ENCODE results near the gene AKAP7.
"Not testable (repeated sequence)": the region's sequence is repeated elsewhere in the genome, so short reads cannot be mapped to it uniquely, and the experiment has no call there.

Gene AKAP7

GRCh38 chr6:131135244-131136020 lies at the start of gene AKAP7:
AKAP7 (plus strand) TSS chr6:131135467; CDS start chr6:131135764, 297 bp downstream.
- DNase-seq (ENCODE audit: low read depth) = no peak
- H3K4me3 ChIP-seq (ENCODE audit: low read length) = peak within 1 kb of the TSS; percentile 67
- TF ChIP-seq, protein P1, sequence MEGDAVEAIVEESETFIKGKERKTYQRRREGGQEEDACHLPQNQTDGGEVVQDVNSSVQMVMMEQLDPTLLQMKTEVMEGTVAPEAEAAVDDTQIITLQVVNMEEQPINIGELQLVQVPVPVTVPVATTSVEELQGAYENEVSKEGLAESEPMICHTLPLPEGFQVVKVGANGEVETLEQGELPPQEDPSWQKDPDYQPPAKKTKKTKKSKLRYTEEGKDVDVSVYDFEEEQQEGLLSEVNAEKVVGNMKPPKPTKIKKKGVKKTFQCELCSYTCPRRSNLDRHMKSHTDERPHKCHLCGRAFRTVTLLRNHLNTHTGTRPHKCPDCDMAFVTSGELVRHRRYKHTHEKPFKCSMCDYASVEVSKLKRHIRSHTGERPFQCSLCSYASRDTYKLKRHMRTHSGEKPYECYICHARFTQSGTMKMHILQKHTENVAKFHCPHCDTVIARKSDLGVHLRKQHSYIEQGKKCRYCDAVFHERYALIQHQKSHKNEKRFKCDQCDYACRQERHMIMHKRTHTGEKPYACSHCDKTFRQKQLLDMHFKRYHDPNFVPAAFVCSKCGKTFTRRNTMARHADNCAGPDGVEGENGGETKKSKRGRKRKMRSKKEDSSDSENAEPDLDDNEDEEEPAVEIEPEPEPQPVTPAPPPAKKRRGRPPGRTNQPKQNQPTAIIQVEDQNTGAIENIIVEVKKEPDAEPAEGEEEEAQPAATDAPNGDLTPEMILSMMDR (conservative IDR thresholded peaks at IDR 0.05; ENCODE audit: low read depth, low read length) = no peak

DNA sequence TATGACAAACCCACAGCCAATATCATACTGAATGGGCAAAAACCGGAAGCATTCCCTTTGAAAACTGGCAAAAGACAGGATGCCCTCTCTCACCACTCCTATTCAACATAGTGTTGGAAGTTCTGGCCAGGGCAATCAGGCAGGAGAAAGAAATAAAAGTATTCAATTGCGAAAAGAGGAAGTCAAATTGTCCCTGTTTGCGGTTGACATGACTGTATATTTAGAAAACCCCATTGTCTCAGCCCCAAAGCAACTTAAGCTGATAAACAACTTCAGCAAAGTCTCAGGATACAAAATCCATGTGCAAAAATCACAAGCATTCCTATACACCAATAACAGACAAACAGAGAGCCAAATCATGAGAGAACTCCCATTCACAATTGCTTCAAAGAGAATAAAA lies 44.9 kb upstream of the AKAP7 start:
- DNase-seq (ENCODE audit: low read depth); H3K4me3 ChIP-seq (ENCODE audit: low read length): not testable (repeated sequence)

GRCh38 chr6:131091944-131092343 lies 43.3 kb upstream of the AKAP7 start:
- not testable (repeated sequence) for DNase-seq (ENCODE audit: low read depth); H3K4me3 ChIP-seq (ENCODE audit: low read length)

DNA sequence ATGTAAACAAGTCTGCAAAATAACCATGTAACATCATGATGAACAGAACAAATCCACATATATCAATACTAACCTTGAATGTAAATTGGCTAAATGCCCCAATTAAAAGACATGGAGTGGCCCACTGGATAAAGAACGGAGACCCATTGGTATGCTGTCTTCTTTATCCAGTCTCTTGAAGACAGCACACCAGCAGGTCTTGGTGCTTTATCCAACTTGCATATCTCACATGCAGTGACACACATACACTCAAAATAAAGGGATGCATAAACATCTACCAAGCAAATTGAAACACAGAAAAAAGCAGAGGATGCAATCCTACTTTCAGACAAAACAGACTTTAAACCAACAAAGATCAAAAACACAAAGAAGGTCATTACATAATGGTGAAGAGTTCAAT lies 41.9 kb upstream of the AKAP7 start:
- H3K4me3 ChIP-seq (ENCODE audit: low read length) = no peak overlapping the region
- no peak for DNase-seq (ENCODE audit: low read depth)
- TF ChIP-seq, protein P1 (conservative IDR thresholded peaks at IDR 0.05; ENCODE audit: low read depth, low read length) = no peak

DNA sequence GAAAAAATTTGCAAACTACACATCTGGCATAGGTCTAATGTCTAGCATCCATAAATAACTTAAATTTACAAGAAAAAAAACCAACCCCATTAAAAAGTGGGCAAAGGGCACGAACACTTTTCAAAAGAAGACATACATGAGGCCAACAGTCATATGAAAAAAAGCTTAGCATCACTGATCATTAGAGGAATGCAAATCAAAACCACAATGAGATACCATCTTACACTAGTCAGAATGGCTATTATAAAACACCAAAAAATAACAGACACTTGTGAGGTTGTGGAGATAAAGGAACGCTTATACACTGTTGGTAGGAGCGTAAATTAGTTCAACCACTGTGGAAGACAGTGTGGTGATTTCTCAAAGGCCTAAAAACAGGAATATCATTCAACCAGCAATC lies 38.5 kb upstream of the AKAP7 start:
- TF ChIP-seq, protein P1 (conservative IDR thresholded peaks at IDR 0.05; ENCODE audit: low read depth, low read length) = no peak
- no peak for DNase-seq (ENCODE audit: low read depth)
- no peak overlapping the region for H3K4me3 ChIP-seq (ENCODE audit: low read length)

DNA sequence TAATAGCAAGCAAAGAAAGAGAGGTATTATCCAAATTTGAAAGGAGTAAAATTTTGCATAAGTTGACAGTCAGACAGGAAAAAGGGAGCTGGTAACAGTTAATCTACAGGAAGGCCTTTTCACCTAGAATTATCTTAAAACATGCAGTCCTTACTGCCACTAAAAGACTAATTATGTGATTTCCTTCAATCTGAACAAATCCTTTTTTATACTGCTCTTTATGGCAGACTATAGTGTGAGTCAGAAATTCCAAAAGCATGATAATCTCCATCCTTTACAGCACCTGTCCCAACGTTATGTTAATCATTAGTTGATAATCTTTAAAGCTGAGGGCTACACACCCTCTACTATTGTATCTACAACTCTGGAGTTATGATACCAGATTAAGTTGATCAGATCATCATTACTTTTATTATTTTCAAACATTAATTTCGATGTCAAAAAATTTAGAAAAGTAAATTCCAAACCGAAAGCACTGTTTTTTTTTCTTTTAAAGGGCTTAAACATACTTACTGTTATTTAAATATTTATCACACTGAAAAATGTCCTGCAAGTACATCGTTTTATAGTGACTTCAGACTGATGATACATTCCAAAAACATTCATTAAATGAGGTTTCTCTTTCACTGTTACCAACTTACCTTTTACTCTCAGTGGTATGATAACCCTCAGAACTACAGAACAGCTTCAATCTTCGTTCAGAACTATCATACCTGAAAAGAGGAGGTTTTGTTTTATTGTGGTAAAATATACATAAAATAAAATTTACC lies 33.2 kb upstream of the AKAP7 start:
- TF ChIP-seq, protein P1 (conservative IDR thresholded peaks at IDR 0.05; ENCODE audit: low read depth, low read length) = no peak
- DNase-seq (ENCODE audit: low read depth) = peak; percentile 77

DNA sequence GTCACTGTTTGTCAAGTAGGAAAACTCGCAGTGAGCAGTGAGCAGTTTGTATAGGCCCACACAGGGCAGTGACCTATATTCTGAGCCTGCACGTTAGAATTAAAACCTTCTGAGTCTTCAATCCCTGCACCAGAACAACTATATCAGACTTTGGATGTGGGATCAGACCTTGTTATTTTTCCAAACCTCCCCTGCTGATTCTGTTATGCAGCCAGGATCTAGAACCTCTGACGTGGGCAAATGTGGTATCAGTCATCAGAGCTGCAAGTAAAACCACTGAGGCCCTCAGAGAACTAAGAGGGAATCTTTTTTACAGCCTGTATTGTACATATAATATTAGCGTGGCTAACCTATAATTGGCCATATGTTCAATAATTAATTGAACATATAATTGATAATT lies 32.0 kb upstream of the AKAP7 start:
- H3K4me3 ChIP-seq (ENCODE audit: low read length) = no peak overlapping the region
- DNase-seq (ENCODE audit: low read depth) = no peak
- TF ChIP-seq, protein P1 (conservative IDR thresholded peaks at IDR 0.05; ENCODE audit: low read depth, low read length) = no peak

More for the DNA sequence above, 33.2 kb upstream of the AKAP7 start:
- H3K4me3 ChIP-seq (ENCODE audit: low read length) = no peak overlapping the region

DNA sequence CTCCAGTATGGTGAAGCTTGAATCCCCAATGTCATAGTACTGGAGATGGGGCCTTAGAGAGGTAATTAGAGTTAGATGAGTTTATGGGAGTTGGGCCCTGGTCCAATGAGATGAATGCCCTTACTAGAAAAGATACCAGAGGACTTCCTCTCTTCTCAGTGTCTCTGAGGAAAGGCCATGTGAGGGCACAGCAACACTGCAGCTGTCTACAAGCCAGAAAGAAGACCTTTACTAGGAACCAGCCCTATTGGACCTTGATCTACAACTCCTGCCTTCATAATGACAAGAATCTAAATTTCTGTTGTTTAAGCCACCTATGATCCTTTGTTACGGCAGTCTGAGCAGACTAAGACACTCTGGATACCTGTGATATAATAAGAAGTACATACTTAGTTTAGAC lies 31.4 kb upstream of the AKAP7 start:
- TF ChIP-seq, protein P1 (conservative IDR thresholded peaks at IDR 0.05; ENCODE audit: low read depth, low read length) = no peak
- H3K4me3 ChIP-seq (ENCODE audit: low read length) = no peak overlapping the region
- no peak for DNase-seq (ENCODE audit: low read depth)
